Inferior parietal cortex (tissue), 1 donor: ENCODE results near the gene LZTR1.

ENCODE experiments used
- DNase-seq: peaks from one replicate; pipeline ENCODE4 v3.0.0-alpha.2; 2016; ENCODE audit errors: extremely low spot score

The LZTR1 gene

GRCh38 chr22:20951151-20951931 is 30.8 kb upstream of the LZTR1 start:
- DNase-seq, result no peak

GRCh38 chr22:20951932-20952380 is 30.1 kb upstream of the LZTR1 start:
- no peak for DNase-seq

GRCh38 chr22:20952544-20953341 is 29.4 kb upstream of the LZTR1 start:
- no peak for DNase-seq

GRCh38 chr22:20953342-20953608 is 28.8 kb upstream of the LZTR1 start:
- no peak for DNase-seq

- no peak for DNase-seq
Observed at GRCh38 chr22:20953668-20954500, 28.2 kb upstream of the LZTR1 start.

GRCh38 chr22:20955548-20955947 is 26.5 kb upstream of the LZTR1 start:
- DNase-seq, result no peak

GRCh38 chr22:20956258-20957101 is 25.6 kb upstream of the LZTR1 start:
- DNase-seq, result no peak

GRCh38 chr22:20957102-20957682 is 24.9 kb upstream of the LZTR1 start:
- DNase-seq, result no peak

GRCh38 chr22:20957683-20958431 is 24.2 kb upstream of the LZTR1 start:
- DNase-seq, result no peak

GRCh38 chr22:20959578-20960461 is 22.3 kb upstream of the LZTR1 start:
- no peak for DNase-seq

GRCh38 chr22:20960609-20961008 is 21.5 kb upstream of the LZTR1 start:
- DNase-seq, result no peak

- DNase-seq, result no peak
Observed at GRCh38 chr22:20962491-20962945, 19.6 kb upstream of the LZTR1 start.

GRCh38 chr22:20963201-20964052 is 18.7 kb upstream of the LZTR1 start:
- no peak for DNase-seq

GRCh38 chr22:20964090-20964798 is 17.9 kb upstream of the LZTR1 start:
- no peak for DNase-seq

- no peak for DNase-seq
Observed at GRCh38 chr22:20964799-20965103, 17.3 kb upstream of the LZTR1 start.

GRCh38 chr22:20965104-20965887 is 16.8 kb upstream of the LZTR1 start:
- DNase-seq, result no peak
